Measurements from ENCODE around the gene USP53.

USP53 gene

GRCh38 chr4:119240568-119240967, 28.1 kb downstream of the USP53 start:
- Histone ChIP-seq H3K36me3 (peaks cover 20 to 41% (median 38%) of the 10 kb centered on the region in 3 donors), H3K27ac (no peak overlapping the region), H3K9me3 (no peaks in the 10 kb centered on the region), H3K27me3 (no peaks in the 10 kb centered on the region), H3K4me3 (no peak overlapping the region), H3K4me1 (peaks cover 0 to 12% (median 0%) of the 10 kb centered on the region in 4 donors)
- DNase-seq: no peak
- no peak for TF ChIP-seq CTCF (IDR thresholded peaks at IDR 0.05)
- intact Hi-C loops (cut with DNase I; ENCODE audit: low total_unique reads): no loop called here

GRCh38 chr4:119242417-119242816, 29.9 kb downstream of the USP53 start:
- no peaks in the 10 kb centered on the region for H3K27me3 ChIP-seq
- no peak for TF ChIP-seq CTCF (IDR thresholded peaks at IDR 0.05)
- no peaks in the 10 kb centered on the region for H3K9me3 ChIP-seq
- H3K4me1 ChIP-seq: peaks cover 0 to 12% (median 0%) of the 10 kb centered on the region in 4 donors
- no peak overlapping the region for H3K4me3 ChIP-seq
- H3K36me3 ChIP-seq: peaks cover 8 to 45% (median 38%) of the 10 kb centered on the region in 3 donors
- intact Hi-C loops (cut with DNase I; ENCODE audit: low total_unique reads): no loop called here
- H3K27ac ChIP-seq: no peak overlapping the region
- no peak for DNase-seq

GRCh38 chr4:119243868-119244267, 31.4 kb downstream of the USP53 start:
- DNase-seq: no peak
- Histone ChIP-seq H3K9me3 (no peaks in the 10 kb centered on the region), H3K4me1 (peaks cover 0 to 12% (median 0%) of the 10 kb centered on the region in 4 donors), H3K27me3 (no peaks in the 10 kb centered on the region), H3K4me3 (no peak overlapping the region), H3K36me3 (peaks cover 12 to 47% (median 35%) of the 10 kb centered on the region in 3 donors), H3K27ac (no peak overlapping the region)
- no peak for TF ChIP-seq CTCF (IDR thresholded peaks at IDR 0.05)
- intact Hi-C loops (cut with DNase I; ENCODE audit: low total_unique reads): no loop called here

GRCh38 chr4:119244344-119244743, 31.8 kb downstream of the USP53 start:
- Histone ChIP-seq H3K36me3 (peaks cover 14 to 49% (median 37%) of the 10 kb centered on the region in 3 donors), H3K4me3 (no peak overlapping the region), H3K27ac (no peak overlapping the region), H3K9me3 (no peaks in the 10 kb centered on the region), H3K27me3 (no peaks in the 10 kb centered on the region), H3K4me1 (peaks cover 0 to 12% (median 0%) of the 10 kb centered on the region in 4 donors)
- no peak for TF ChIP-seq CTCF (IDR thresholded peaks at IDR 0.05)
- intact Hi-C loops (cut with DNase I; ENCODE audit: low total_unique reads): no loop called here
- no peak for DNase-seq

GRCh38 chr4:119244832-119245231, 32.3 kb downstream of the USP53 start:
- DNase-seq: no peak
- no peaks in the 10 kb centered on the region for H3K9me3 ChIP-seq
- TF ChIP-seq CTCF (IDR thresholded peaks at IDR 0.05): no peak
- no peak overlapping the region for H3K27ac ChIP-seq
- peaks cover 0 to 12% (median 0%) of the 10 kb centered on the region in 4 donors for H3K4me1 ChIP-seq
- H3K4me3 ChIP-seq: no peak overlapping the region
- no peaks in the 10 kb centered on the region for H3K27me3 ChIP-seq
- peaks cover 13 to 49% (median 35%) of the 10 kb centered on the region in 3 donors for H3K36me3 ChIP-seq
- intact Hi-C loops (cut with DNase I; ENCODE audit: low total_unique reads): no loop called here

Data from tibial artery (tissue), 4 donors.